Caco-2 (cell line): ENCODE data around the gene IFIT2. TPM values are rescaled to one million over a fixed set of nuclear protein-coding genes. Genes with fewer than 3 reads are reported as not detected.
A peak's percentile ranks its signal among the peaks of the same experiment; 100 is the strongest.

ENCODE experiments used
- BruUV-seq: library from RNA; stranded (reverse); fragments of 400-500 nt; replicated peaks from 2 replicates; lab custom pipeline; 2021; lab: Mats Ljungman, UMichigan
- CTCF ChIA-PET: fragments of 300-600 bp; sonication (Branson Sonifier 250); formaldehyde crosslinking; loops from one replicate; lab custom pipeline; 2022; ENCODE audit warnings: antibody characterized with exemption; lab: Charles Lee
- POLR2A ChIA-PET: fragments of 300-600 bp; sonication (Branson Sonifier 250); formaldehyde crosslinking; loops from one replicate; lab custom pipeline; 2022; ENCODE audit warnings: antibody characterized with exemption; lab: Charles Lee
- DNase-seq, 2 experiments: peaks; one replicate each; pipeline versions ENCODE4 v3.0.0 to v3.0.0-alpha.2; 2020 to 2022
- H3K27me3 ChIP-seq: replicated peaks from 2 replicates; pipeline ENCODE4 v1.6.0; 2011; ENCODE audit warnings: low read length; ENCODE audit not compliant: control insufficient read depth, insufficient read depth
- H3K36me3 ChIP-seq: 2 replicates; pipeline ENCODE4 v1.5.1; 2011; ENCODE audit warnings: low read length; ENCODE audit not compliant: control insufficient read depth, insufficient read depth
- H3K4me1 ChIP-seq: fragments of 250-450 bp; sonication (Bioruptor Pico); 2 replicates; pipeline ENCODE4 v1.5.1; 2020; ENCODE audit warnings: mild to moderate bottlenecking
- H3K4me3 ChIP-seq: 2 replicates; pipeline ENCODE4 v1.5.1; 2011; ENCODE audit warnings: low read depth, mild to moderate bottlenecking, control low read depth, low read length
- H3K9me3 ChIP-seq: fragments of 250-450 bp; sonication (Bioruptor Pico); 2 replicates; pipeline ENCODE4 v1.5.1; 2020; ENCODE audit warnings: mild to moderate bottlenecking, moderate library complexity
- H3K27ac Mint-ChIP-seq: one replicate; pipeline ENCODE4 v1.8.0; 2022; ENCODE audit warnings: mixed read lengths; ENCODE audit not compliant: unreplicated experiment
- H3K27me3 Mint-ChIP-seq: one replicate; pipeline ENCODE4 v1.8.0; 2022; ENCODE audit warnings: mixed read lengths; ENCODE audit not compliant: insufficient read depth, unreplicated experiment
- H3K36me3 Mint-ChIP-seq: one replicate; pipeline ENCODE4 v1.8.0; 2022; ENCODE audit warnings: mild to moderate bottlenecking, mixed read lengths; ENCODE audit not compliant: insufficient read depth, unreplicated experiment
- H3K4me1 Mint-ChIP-seq: one replicate; pipeline ENCODE4 v1.8.0; 2022; ENCODE audit warnings: low read depth, mixed read lengths; ENCODE audit not compliant: unreplicated experiment
- H3K4me3 Mint-ChIP-seq: one replicate; pipeline ENCODE4 v1.8.0; 2022; ENCODE audit warnings: mild to moderate bottlenecking, moderate library complexity, mixed read lengths; ENCODE audit not compliant: unreplicated experiment
- H3K9me3 Mint-ChIP-seq: one replicate; pipeline ENCODE4 v1.8.0; 2022; ENCODE audit warnings: mixed read lengths; ENCODE audit not compliant: unreplicated experiment
- intact Hi-C: fragments of 100-400 bp; cut with micrococcal nuclease; formaldehyde crosslinking; loops from one replicate; pipeline ENCODE4 v1.10.0; 2022; ENCODE audit not compliant: unreplicated experiment
- total RNA-seq: library from RNA; stranded (reverse); gene quantifications from 2 replicates; pipeline ENCODE4 v1.2.3, GENCODE V29; 2022
- TF ChIP-seq, protein P1 (sequence below), 2 experiments: fragments of 200-600 bp in 1 of 2; IDR thresholded peaks; 1 replicate in 1 of 2; 2 replicates in 1 of 2; pipeline versions ENCODE4 v1.5.1 to v1.8.0; 2011 to 2022; ENCODE audit warnings: antibody characterized with exemption in 1 of 2, control low read depth in 1 of 2, inconsistent platforms in 1 of 2, low read depth in 1 of 2, low read length in 1 of 2, mild to moderate bottlenecking in 1 of 2, moderate library complexity in 1 of 2; ENCODE audit not compliant: insufficient read depth in 1 of 2, severe bottlenecking in 1 of 2, unreplicated experiment in 1 of 2

The IFIT2 gene
- total RNA-seq, 1 experiment from 2014 or later: 0.43 TPM

- no peak for DNase-seq
- Mint-ChIP-seq H3K4me3 (no peak overlapping the region), H3K27ac (no peak overlapping the region), H3K9me3 (no peaks in the 10 kb centered on the region), H3K27me3 (no peaks in the 10 kb centered on the region), H3K4me1 (no peaks in the 10 kb centered on the region), H3K36me3 (no peaks in the 10 kb centered on the region)
- Histone ChIP-seq H3K27me3 (no peaks in the 10 kb centered on the region), H3K9me3 (no peaks in the 10 kb centered on the region), H3K4me1 (peaks cover 12% of the 10 kb centered on the region), H3K4me3 (no peak overlapping the region), H3K36me3 (no peaks in the 10 kb centered on the region)
- TF ChIP-seq, protein P1, sequence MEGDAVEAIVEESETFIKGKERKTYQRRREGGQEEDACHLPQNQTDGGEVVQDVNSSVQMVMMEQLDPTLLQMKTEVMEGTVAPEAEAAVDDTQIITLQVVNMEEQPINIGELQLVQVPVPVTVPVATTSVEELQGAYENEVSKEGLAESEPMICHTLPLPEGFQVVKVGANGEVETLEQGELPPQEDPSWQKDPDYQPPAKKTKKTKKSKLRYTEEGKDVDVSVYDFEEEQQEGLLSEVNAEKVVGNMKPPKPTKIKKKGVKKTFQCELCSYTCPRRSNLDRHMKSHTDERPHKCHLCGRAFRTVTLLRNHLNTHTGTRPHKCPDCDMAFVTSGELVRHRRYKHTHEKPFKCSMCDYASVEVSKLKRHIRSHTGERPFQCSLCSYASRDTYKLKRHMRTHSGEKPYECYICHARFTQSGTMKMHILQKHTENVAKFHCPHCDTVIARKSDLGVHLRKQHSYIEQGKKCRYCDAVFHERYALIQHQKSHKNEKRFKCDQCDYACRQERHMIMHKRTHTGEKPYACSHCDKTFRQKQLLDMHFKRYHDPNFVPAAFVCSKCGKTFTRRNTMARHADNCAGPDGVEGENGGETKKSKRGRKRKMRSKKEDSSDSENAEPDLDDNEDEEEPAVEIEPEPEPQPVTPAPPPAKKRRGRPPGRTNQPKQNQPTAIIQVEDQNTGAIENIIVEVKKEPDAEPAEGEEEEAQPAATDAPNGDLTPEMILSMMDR (IDR thresholded peaks at IDR 0.05; ENCODE audit: insufficient read depth in 1 of 2, low read depth in 1 of 2, low read length in 1 of 2, severe bottlenecking in 1 of 2, unreplicated experiment in 1 of 2): no peak
- POLR2A ChIA-PET: no interaction called here
- intact Hi-C loops: no loop called here
- CTCF ChIA-PET: no interaction called here
- no TSS peak for BruUV-seq
These were observed 2.6 kb downstream of the IFIT2 start for GRCh38 chr10:89304446-89304845.

GRCh38 chr10:89304925-89305324 is 3.1 kb downstream of the IFIT2 start:
- TF ChIP-seq, protein P1 (IDR thresholded peaks at IDR 0.05; ENCODE audit: insufficient read depth in 1 of 2, low read depth in 1 of 2, low read length in 1 of 2, severe bottlenecking in 1 of 2, unreplicated experiment in 1 of 2): no peak
- no TSS peak for BruUV-seq
- Histone ChIP-seq H3K4me1 (peaks cover 12% of the 10 kb centered on the region), H3K9me3 (no peaks in the 10 kb centered on the region), H3K36me3 (no peaks in the 10 kb centered on the region), H3K27me3 (no peaks in the 10 kb centered on the region), H3K4me3 (no peak overlapping the region)
- no peak overlapping the region for H3K27ac Mint-ChIP-seq
- ChIA-PET POLR2A (no interaction called here), CTCF (no interaction called here)
- no peaks in the 10 kb centered on the region for H3K36me3 Mint-ChIP-seq
- no peaks in the 10 kb centered on the region for H3K9me3 Mint-ChIP-seq
- no peaks in the 10 kb centered on the region for H3K4me1 Mint-ChIP-seq
- no peaks in the 10 kb centered on the region for H3K27me3 Mint-ChIP-seq
- no peak overlapping the region for H3K4me3 Mint-ChIP-seq
- DNase-seq: no peak
- intact Hi-C loops: no loop called here

- Histone ChIP-seq H3K9me3 (no peaks in the 10 kb centered on the region), H3K36me3 (no peaks in the 10 kb centered on the region), H3K27me3 (no peaks in the 10 kb centered on the region), H3K4me1 (peaks cover 12% of the 10 kb centered on the region), H3K4me3 (no peak overlapping the region)
- DNase-seq: no peak
- intact Hi-C loops: no loop called here
- BruUV-seq: no TSS peak
- H3K27me3 Mint-ChIP-seq: no peaks in the 10 kb centered on the region
- no peak overlapping the region for H3K4me3 Mint-ChIP-seq
- CTCF ChIA-PET: interaction anchor here (1.9 kb wide), 1 partner anchor 63 kb away, joined by 5 read pairs; no protein-coding TSS in a partner anchor
- no peaks in the 10 kb centered on the region for H3K4me1 Mint-ChIP-seq
- peak overlapping the region; percentile 40 for H3K27ac Mint-ChIP-seq
- H3K36me3 Mint-ChIP-seq: no peaks in the 10 kb centered on the region
- H3K9me3 Mint-ChIP-seq: no peaks in the 10 kb centered on the region
- TF ChIP-seq, protein P1 (IDR thresholded peaks at IDR 0.05; ENCODE audit: insufficient read depth in 1 of 2, low read depth in 1 of 2, low read length in 1 of 2, severe bottlenecking in 1 of 2, unreplicated experiment in 1 of 2): no peak
- POLR2A ChIA-PET: no interaction called here
These were observed 4.1 kb downstream of the IFIT2 start for GRCh38 chr10:89305766-89306433.
